Ishikawa (cell line): ENCODE measurements around the gene SLC9B2.

Source experiments
- CEBPB ChIP-seq: IDR thresholded peaks from 2 replicates; pipeline ENCODE4 v1.6.1; 2012
- CREB1 ChIP-seq: IDR thresholded peaks from 2 replicates; pipeline ENCODE4 v1.6.1; 2012; ENCODE audit warnings: low read depth
- EGR1 ChIP-seq: IDR thresholded peaks from 2 replicates; pipeline ENCODE4 v1.6.1; 2012
- EP300 ChIP-seq: IDR thresholded peaks from 2 replicates; pipeline ENCODE4 v1.6.1; 2012; ENCODE audit warnings: borderline replicate concordance
- FOXM1 ChIP-seq: IDR thresholded peaks from 2 replicates; pipeline ENCODE4 v1.6.1; 2012; ENCODE audit warnings: low read depth, borderline replicate concordance
- NFIC ChIP-seq: IDR thresholded peaks from 2 replicates; pipeline ENCODE4 v1.6.1; 2012
- RAD21 ChIP-seq: IDR thresholded peaks from 2 replicates; pipeline ENCODE4 v1.6.1; 2012; ENCODE audit warnings: low read depth
- TAF1 ChIP-seq: IDR thresholded peaks from 2 replicates; pipeline ENCODE4 v1.6.1; 2012; ENCODE audit warnings: low read depth, mild to moderate bottlenecking
- TCF12 ChIP-seq: IDR thresholded peaks from 2 replicates; pipeline ENCODE4 v1.6.1; 2012; ENCODE audit warnings: low read depth
- TEAD4 ChIP-seq: IDR thresholded peaks from 2 replicates; pipeline ENCODE4 v1.6.1; 2012
- YY1 ChIP-seq: IDR thresholded peaks from 2 replicates; pipeline ENCODE4 v1.6.1; 2012; ENCODE audit warnings: low read depth
- ZBTB7A ChIP-seq: IDR thresholded peaks from 2 replicates; pipeline ENCODE4 v1.6.1; 2012; ENCODE audit warnings: low read depth
- TF ChIP-seq, protein P1 (sequence below): IDR thresholded peaks from 2 replicates; pipeline ENCODE4 v1.6.1; 2012
- TF ChIP-seq, protein P2 (sequence below): IDR thresholded peaks from 2 replicates; pipeline ENCODE4 v1.6.1; 2012; ENCODE audit warnings: low read depth, mild to moderate bottlenecking
- TF ChIP-seq, protein P3 (sequence below): IDR thresholded peaks from 2 replicates; pipeline ENCODE4 v1.6.1; 2012

The SLC9B2 gene

DNA sequence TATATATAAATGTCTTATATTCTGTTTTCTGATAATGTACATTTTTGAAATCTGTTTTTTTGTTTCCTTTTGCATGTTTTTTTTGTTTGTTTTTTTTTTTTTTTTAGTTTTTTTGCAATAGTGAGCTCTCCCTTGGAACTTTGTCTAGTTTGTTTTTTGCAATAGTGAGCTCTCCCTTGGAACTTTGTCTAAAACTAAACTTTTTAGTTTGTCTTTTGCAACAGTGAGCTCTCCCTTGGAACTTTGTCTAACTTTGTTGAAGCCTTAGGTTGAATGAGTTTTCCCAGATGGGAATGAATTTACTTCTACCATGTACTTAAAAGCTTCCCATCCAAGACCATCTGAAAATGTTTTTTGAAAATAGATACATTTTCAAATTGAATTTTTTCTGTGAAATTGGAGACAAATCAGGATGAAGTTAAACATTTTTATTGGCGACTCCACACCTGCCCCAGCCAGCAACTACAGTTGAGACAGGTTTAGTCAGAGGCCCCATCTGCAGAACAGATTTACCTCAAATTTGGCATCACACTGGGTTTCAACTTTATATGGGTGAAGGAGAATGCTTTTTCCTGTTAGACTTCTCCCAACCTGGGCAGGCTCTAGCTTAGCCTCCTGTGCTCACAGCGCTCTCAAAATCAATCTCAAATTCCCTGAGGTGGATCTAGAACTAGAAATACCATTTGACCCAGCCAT is 16.0 kb downstream of the SLC9B2 start:
- no peak for TF ChIP-seq CEBPB
- TF ChIP-seq, protein P1, sequence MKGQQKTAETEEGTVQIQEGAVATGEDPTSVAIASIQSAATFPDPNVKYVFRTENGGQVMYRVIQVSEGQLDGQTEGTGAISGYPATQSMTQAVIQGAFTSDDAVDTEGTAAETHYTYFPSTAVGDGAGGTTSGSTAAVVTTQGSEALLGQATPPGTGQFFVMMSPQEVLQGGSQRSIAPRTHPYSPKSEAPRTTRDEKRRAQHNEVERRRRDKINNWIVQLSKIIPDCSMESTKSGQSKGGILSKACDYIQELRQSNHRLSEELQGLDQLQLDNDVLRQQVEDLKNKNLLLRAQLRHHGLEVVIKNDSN: no peak
- TF ChIP-seq, protein P2, sequence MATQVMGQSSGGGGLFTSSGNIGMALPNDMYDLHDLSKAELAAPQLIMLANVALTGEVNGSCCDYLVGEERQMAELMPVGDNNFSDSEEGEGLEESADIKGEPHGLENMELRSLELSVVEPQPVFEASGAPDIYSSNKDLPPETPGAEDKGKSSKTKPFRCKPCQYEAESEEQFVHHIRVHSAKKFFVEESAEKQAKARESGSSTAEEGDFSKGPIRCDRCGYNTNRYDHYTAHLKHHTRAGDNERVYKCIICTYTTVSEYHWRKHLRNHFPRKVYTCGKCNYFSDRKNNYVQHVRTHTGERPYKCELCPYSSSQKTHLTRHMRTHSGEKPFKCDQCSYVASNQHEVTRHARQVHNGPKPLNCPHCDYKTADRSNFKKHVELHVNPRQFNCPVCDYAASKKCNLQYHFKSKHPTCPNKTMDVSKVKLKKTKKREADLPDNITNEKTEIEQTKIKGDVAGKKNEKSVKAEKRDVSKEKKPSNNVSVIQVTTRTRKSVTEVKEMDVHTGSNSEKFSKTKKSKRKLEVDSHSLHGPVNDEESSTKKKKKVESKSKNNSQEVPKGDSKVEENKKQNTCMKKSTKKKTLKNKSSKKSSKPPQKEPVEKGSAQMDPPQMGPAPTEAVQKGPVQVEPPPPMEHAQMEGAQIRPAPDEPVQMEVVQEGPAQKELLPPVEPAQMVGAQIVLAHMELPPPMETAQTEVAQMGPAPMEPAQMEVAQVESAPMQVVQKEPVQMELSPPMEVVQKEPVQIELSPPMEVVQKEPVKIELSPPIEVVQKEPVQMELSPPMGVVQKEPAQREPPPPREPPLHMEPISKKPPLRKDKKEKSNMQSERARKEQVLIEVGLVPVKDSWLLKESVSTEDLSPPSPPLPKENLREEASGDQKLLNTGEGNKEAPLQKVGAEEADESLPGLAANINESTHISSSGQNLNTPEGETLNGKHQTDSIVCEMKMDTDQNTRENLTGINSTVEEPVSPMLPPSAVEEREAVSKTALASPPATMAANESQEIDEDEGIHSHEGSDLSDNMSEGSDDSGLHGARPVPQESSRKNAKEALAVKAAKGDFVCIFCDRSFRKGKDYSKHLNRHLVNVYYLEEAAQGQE: no peak
- TF ChIP-seq TCF12: no peak
- TF ChIP-seq FOXM1: no peak
- TF ChIP-seq TAF1: no peak
- TF ChIP-seq NFIC: no peak
- no peak for TF ChIP-seq EGR1
- TF ChIP-seq RAD21: no peak
- TF ChIP-seq ZBTB7A: no peak
- TF ChIP-seq, protein P3, sequence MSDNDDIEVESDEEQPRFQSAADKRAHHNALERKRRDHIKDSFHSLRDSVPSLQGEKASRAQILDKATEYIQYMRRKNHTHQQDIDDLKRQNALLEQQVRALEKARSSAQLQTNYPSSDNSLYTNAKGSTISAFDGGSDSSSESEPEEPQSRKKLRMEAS: no peak
- no peak for TF ChIP-seq YY1
- no peak for TF ChIP-seq EP300

DNA sequence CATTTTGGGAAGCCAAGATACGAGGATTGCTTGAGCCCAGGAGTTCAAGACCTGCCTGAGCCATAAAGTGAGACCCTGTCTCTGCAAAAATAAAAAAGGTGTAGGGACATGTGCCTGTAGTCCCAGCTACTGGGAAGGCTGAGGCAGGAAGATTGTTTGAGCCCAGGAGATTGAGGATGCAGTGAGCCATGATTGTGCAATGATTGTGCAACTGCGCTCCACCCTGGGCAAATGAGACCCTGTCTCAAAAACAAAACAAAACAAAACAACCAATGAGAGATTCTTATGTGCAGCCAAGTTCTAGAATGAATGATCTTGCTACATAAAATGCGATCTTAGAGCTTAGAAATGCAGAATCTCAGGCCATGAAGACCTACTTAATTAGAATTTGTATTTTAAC is 22.5 kb downstream of the SLC9B2 start:
- TF ChIP-seq CEBPB: peak; percentile 40; the same call in 1 of the 2 replicates
- no peak for TF ChIP-seq ZBTB7A

DNA sequence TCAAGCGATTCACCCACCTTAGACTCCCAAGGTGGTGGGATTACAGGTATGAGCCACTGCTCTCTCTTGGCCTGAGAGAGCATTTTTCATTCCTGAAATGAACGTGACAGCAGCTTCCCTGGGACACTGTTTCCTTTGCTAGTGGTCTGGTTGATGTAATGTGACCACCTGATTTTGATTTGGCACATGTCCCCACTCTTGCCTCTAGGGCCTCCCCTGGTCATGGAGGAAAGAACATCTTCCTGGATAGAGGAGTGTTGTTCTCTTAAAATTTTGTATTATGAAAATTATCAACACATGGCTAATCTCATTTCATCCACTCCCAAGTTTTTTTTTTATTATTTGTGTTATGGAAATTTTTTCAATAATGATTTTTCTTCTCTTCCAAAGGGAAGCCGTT is 23.8 kb downstream of the SLC9B2 start:
- TF ChIP-seq CEBPB: no peak
- no peak for TF ChIP-seq EGR1
- TF ChIP-seq CREB1: no peak
- no peak for TF ChIP-seq ZBTB7A
- TF ChIP-seq YY1: no peak
- TF ChIP-seq EP300: no peak

DNA sequence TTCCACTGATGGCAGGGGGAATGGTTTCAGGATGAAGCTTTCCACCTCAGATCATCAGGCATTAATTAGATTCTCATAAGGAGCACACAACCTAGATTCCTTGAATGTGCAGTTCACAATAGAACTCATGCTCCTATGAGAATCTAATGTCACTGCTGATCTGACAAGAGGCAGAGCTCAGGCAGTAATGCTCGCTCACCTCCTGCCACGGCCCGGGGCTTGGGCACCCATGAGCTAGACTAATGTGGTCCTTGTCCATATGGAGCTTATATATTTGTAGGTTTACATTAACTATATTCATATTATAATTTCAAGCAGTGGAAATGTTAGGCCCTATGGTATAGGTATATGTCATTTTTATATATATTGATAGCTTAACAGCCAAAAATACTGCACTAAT is 24.4 kb downstream of the SLC9B2 start:
- no peak for TF ChIP-seq TEAD4
- TF ChIP-seq TAF1: no peak
- TF ChIP-seq CEBPB: no peak
- TF ChIP-seq, protein P2: no peak
- no peak for TF ChIP-seq EP300
- TF ChIP-seq YY1: no peak
- no peak for TF ChIP-seq TCF12
- no peak for TF ChIP-seq ZBTB7A
- TF ChIP-seq NFIC: no peak
- TF ChIP-seq CREB1: no peak
- TF ChIP-seq EGR1: no peak
- TF ChIP-seq, protein P3: no peak

DNA sequence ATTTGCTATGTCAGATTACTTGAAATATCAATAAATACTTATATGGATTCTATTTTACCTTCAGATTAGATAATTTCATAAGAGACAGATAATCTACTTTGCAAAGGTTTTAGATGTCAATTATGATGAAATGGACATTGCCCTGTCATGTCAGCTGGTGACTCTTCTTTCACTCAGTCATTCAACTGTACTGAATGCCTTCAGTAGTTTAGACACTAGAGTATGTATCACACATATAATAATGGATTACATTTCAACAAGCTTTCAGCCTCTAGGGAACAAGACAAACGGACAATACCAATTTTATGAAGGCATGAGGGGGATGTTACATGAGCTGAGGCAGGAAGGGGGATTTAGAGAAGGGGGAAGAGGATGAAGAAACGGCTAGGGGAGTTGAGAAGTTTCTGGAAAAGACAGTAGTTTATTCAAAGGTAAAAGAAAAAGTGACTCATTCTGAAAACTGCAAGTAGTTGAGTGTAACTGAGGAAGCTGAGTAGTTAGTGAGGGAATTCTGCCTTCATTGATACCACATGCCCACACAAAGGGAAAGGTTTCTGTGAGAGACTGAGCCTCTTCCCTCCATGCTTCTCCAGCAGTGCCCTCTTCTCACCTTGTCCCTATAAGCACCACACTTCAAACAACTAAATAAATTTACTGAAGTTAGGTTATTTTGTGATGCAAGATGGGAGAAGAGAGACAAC is 25.7 kb downstream of the SLC9B2 start:
- TF ChIP-seq CREB1 (no peak), FOXM1 (no peak), RAD21 (no peak), TCF12 (no peak), EGR1 (no peak), CEBPB (no peak), TEAD4 (no peak), YY1 (no peak), EP300 (no peak), NFIC (no peak), ZBTB7A (no peak), TAF1 (no peak)
- TF ChIP-seq, protein P2: no peak
- TF ChIP-seq, protein P3: no peak
- TF ChIP-seq, protein P1: no peak
